Prostate gland (tissue), 1 donor: ENCODE data around the gene ARHGAP21.

ENCODE experiments used
- POLR2A ChIP-seq: fragments of 450-650 bp; IDR thresholded peaks from one replicate; pipeline ENCODE4 v1.6.1; 2016; ENCODE audit warnings: antibody characterized with exemption, mild to moderate bottlenecking
- POLR2AphosphoS5 ChIP-seq: sonication (generic); formaldehyde crosslinking; IDR thresholded peaks from one replicate; pipeline ENCODE4 v1.6.1; 2017; ENCODE audit warnings: antibody characterized with exemption

- TF ChIP-seq POLR2AphosphoS5 (no peak), POLR2A (no peak)
Observed at GRCh38 chr10:24579448-24579847, 144.2 kb downstream of the ARHGAP21 start.
